HFF-Myc (cell line): Measurements from ENCODE around the gene CAMTA1.

Experiments
- DNase-seq: peaks from one replicate; pipeline ENCODE4 v3.0.0-alpha.2; 2011; ENCODE audit warnings: low read depth; ENCODE audit errors: extremely low read depth
- H3K4me3 ChIP-seq: replicated peaks from 2 replicates; pipeline ENCODE4 v1.5.1; 2011; ENCODE audit warnings: low read depth, mild to moderate bottlenecking, control low read depth, low read length
- TF ChIP-seq, protein P1 (sequence below): IDR thresholded peaks from 2 replicates; pipeline ENCODE4 v1.5.1; 2012; ENCODE audit warnings: mild to moderate bottlenecking, low read depth, low read length, control low read depth; ENCODE audit errors: missing control alignments

CAMTA1 gene

DNA sequence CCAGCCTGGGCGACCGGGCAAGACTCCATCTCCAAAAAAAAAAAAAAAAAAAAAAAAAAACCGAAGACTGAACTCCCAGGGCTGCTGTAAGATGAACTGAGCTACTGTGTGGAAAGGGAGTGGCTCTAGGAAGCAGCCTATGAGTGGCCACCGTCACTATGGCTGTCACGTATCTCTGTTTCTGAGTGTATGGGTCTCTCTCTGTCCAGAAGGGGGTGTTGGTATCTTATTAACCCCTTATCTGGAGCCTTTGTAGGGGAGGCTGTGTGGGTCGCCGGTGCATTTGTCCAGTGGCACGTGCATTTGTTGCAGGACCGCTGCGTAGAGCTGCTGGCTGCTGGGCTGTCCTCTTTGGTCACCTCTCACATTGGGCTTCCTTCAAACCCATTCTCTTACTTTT, 326.6 kb downstream of the CAMTA1 start:
- no peak for DNase-seq
- TF ChIP-seq, protein P1, sequence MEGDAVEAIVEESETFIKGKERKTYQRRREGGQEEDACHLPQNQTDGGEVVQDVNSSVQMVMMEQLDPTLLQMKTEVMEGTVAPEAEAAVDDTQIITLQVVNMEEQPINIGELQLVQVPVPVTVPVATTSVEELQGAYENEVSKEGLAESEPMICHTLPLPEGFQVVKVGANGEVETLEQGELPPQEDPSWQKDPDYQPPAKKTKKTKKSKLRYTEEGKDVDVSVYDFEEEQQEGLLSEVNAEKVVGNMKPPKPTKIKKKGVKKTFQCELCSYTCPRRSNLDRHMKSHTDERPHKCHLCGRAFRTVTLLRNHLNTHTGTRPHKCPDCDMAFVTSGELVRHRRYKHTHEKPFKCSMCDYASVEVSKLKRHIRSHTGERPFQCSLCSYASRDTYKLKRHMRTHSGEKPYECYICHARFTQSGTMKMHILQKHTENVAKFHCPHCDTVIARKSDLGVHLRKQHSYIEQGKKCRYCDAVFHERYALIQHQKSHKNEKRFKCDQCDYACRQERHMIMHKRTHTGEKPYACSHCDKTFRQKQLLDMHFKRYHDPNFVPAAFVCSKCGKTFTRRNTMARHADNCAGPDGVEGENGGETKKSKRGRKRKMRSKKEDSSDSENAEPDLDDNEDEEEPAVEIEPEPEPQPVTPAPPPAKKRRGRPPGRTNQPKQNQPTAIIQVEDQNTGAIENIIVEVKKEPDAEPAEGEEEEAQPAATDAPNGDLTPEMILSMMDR: no peak
- H3K4me3 ChIP-seq: no peak overlapping the region

GRCh38 chr1:7113136-7113535, 327.9 kb downstream of the CAMTA1 start:
- TF ChIP-seq, protein P1: no peak
- H3K4me3 ChIP-seq: no peak overlapping the region
- no peak for DNase-seq

- TF ChIP-seq, protein P1: no peak
- H3K4me3 ChIP-seq: no peak overlapping the region
- no peak for DNase-seq
Observed at GRCh38 chr1:7113822-7114221, 328.6 kb downstream of the CAMTA1 start.

GRCh38 chr1:7116001-7116400, 330.7 kb downstream of the CAMTA1 start:
- no peak for DNase-seq
- TF ChIP-seq, protein P1: no peak
- H3K4me3 ChIP-seq: no peak overlapping the region

DNA sequence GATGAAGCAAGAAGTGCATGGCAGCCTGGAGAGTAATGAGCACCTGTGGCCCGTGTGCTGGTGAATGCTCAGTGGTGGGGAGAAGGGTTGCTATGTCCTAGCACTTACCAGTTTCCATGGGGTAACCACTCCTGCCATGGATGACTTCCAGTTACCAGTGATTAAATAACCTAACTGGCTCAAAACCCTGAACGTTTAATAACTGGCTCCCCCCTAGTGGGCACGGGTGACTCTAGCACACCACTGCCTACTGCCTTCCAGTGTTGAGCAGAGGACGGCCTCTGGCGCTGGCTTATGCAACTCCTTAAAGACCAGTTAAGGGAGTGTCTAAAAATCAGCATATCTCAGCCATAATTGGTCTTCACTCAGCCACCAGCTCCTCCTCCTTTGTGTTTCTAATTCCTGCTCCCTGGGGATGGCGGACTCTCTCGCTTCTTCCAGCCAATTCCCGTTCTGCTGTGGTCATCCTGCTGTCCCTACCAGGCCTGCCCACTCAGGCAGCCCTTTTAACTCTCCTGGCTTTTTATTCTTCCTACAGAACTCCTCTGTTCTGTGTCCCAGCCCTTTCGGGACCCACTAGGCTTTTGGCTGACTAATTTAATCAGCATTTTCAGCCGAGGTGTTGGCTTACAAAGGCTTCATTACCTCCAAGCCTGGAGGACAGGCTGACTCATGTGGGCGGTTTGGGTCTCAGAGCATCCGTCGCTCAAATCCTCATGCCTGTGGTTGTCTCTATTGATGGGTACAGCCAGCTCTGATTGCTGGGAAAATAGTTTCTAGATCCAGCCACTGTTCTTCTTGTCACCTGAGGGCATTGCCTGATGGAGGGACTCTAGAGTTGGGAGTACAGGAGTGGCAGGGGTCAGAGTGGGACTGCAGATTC, 332.4 kb downstream of the CAMTA1 start:
- peak; percentile 75 for DNase-seq
- TF ChIP-seq, protein P1: peak; percentile 32
- no peak overlapping the region; the same call in 1 of the 2 replicates for H3K4me3 ChIP-seq

GRCh38 chr1:7119156-7119555, 333.9 kb downstream of the CAMTA1 start:
- H3K4me3 ChIP-seq: no peak overlapping the region
- no peak for DNase-seq
- TF ChIP-seq, protein P1: no peak
